ENCODE results near the gene LRRC17. TPM values are rescaled to one million over a fixed set of nuclear protein-coding genes. Genes with fewer than 3 reads are reported as not detected.
A peak's percentile ranks its signal among the peaks of the same experiment; 100 is the strongest.
"Not testable (repeated sequence)": the region's sequence is repeated elsewhere in the genome, so short reads cannot be mapped to it uniquely, and the experiment has no call there.

Gene LRRC17
- total RNA-seq, 1 experiment from 2014 or later = 0.47 TPM

- CTCF ChIA-PET; H3K36me3 ChIP-seq (ENCODE audit: control insufficient read depth in 1 of 2, insufficient read depth in 2 of 2, low read length in 2 of 2); intact Hi-C loops (cut with micrococcal nuclease): not testable (repeated sequence)
Observed at GRCh38 chr7:102977586-102977985, 64.8 kb downstream of the LRRC17 start.

GRCh38 chr7:102978284-102978683 lies 65.5 kb downstream of the LRRC17 start:
- Histone ChIP-seq H3K4me1 (ENCODE audit: control insufficient read depth in 1 of 2, insufficient read depth in 2 of 2, low read length in 2 of 2) (peaks cover 7 to 14% of the 10 kb centered on the region in 2 experiments), H3K9ac (ENCODE audit: low read length) (peak overlapping the region; percentile 43), H3K36me3 (ENCODE audit: control insufficient read depth in 1 of 2, insufficient read depth in 2 of 2, low read length in 2 of 2) (no peaks in the 10 kb centered on the region), H2AFZ (ENCODE audit: low read depth, low read length, poor library complexity, severe bottlenecking) (peak overlapping the region; percentile 93), H4K20me1 (ENCODE audit: insufficient read depth) (no peaks in the 10 kb centered on the region), H3K79me2 (ENCODE audit: insufficient read depth, low read length) (no peaks in the 10 kb centered on the region), H3K9me3 (ENCODE audit: control insufficient read depth in 1 of 2, insufficient read depth in 1 of 2, low read depth in 1 of 2, low read length in 2 of 2) (0 out of 4 replicates have a peak, but pooled peaks cover 4% of the 10 kb centered on the region in 2 experiments), H3K4me2 (ENCODE audit: low read length) (peak overlapping the region; percentile 53), H3K27ac (ENCODE audit: low read depth, low read length) (peak overlapping the region; percentile 57), H3K27me3 (ENCODE audit: insufficient read depth, low read length) (no peaks in the 10 kb centered on the region), H3K9me2 (ENCODE audit: insufficient read depth) (no peaks in the 10 kb centered on the region), H3K4me3 (replicated peaks in 1 of 2; ENCODE audit: low read depth in 1 of 2, low read length in 2 of 2) (peak overlapping the region in 1 of 2 experiments; percentile 8; a peak in 1 of 4 replicates)
- DNase-seq (ENCODE audit: low read depth, low spot score) (peak; percentile 67), ATAC-seq (peak; percentile 82)
- no TSS peak for BruUV-seq (replicated peaks)
- intact Hi-C loops (cut with micrococcal nuclease) = loop anchor here (1.0 kb wide), 1 partner anchor 13 kb away; no protein-coding TSS in a partner anchor
- ChIA-PET POLR2A (no interaction called here), RAD21 (ENCODE audit: low non-redundant PET in 1 of 2, low total read pairs in 2 of 2, uncharacterized antibody in 2 of 2, unreplicated experiment in 2 of 2) (no interaction called here), CTCF (no interaction called here)
- no peak for TF ChIP-seq EZH2phosphoT487 (IDR thresholded peaks at IDR 0.05; ENCODE audit: borderline replicate concordance)
- TF ChIP-seq CEBPB (IDR thresholded peaks at IDR 0.05; ENCODE audit: low read depth) = peak; percentile 94
- TF ChIP-seq TCF7L2 (IDR thresholded peaks at IDR 0.05; ENCODE audit: borderline replicate concordance, extremely low read depth, insufficient read depth, insufficient read length) = no peak
- TF ChIP-seq POLR2AphosphoS5 (IDR thresholded peaks at IDR 0.05; ENCODE audit: low read depth, low read length) = peak; percentile 68
- no peak for TF ChIP-seq RAD21 (IDR thresholded peaks at IDR 0.05; ENCODE audit: low read depth)
- peak; percentile 85 for TF ChIP-seq CBX3 (IDR thresholded peaks at IDR 0.05; ENCODE audit: low read depth)
- no peak for TF ChIP-seq EZH2 (IDR thresholded peaks at IDR 0.05)
- TF ChIP-seq REST (IDR thresholded peaks at IDR 0.05; ENCODE audit: low read depth) = no peak
- peak; percentile 41 for TF ChIP-seq ZFX (IDR thresholded peaks at IDR 0.05)
- TF ChIP-seq FOSL1 (IDR thresholded peaks at IDR 0.05; ENCODE audit: low read depth) = peak; percentile 69
- TF ChIP-seq SRF (IDR thresholded peaks at IDR 0.05; ENCODE audit: low read depth) = no peak
- TF ChIP-seq JUND (IDR thresholded peaks at IDR 0.05) = peak; percentile 61
- TF ChIP-seq SIN3A (IDR thresholded peaks at IDR 0.05; ENCODE audit: low read depth) = no peak
- TF ChIP-seq ZBTB33 (IDR thresholded peaks at IDR 0.05; ENCODE audit: extremely low read depth, insufficient replicate concordance, low read length) = no peak
- 0 out of 2 replicates have a peak, but pooled peaks have one; percentile 48 for TF ChIP-seq MAX (IDR thresholded peaks at IDR 0.05)

More at GRCh38 chr7:102977586-102977985, 64.8 kb downstream of the LRRC17 start:
- H3K27me3 ChIP-seq (ENCODE audit: insufficient read depth, low read length); H3K9ac ChIP-seq (ENCODE audit: low read length); DNase-seq (ENCODE audit: low read depth, low spot score); H4K20me1 ChIP-seq (ENCODE audit: insufficient read depth); H2AFZ ChIP-seq (ENCODE audit: low read depth, low read length, poor library complexity, severe bottlenecking); H3K79me2 ChIP-seq (ENCODE audit: insufficient read depth, low read length); ATAC-seq; H3K4me3 ChIP-seq (replicated peaks in 1 of 2; ENCODE audit: low read depth in 1 of 2, low read length in 2 of 2); H3K9me2 ChIP-seq (ENCODE audit: insufficient read depth); POLR2A ChIA-PET; H3K27ac ChIP-seq (ENCODE audit: low read depth, low read length); H3K9me3 ChIP-seq (ENCODE audit: control insufficient read depth in 1 of 2, insufficient read depth in 1 of 2, low read depth in 1 of 2, low read length in 2 of 2); RAD21 ChIA-PET (ENCODE audit: low non-redundant PET in 1 of 2, low total read pairs in 2 of 2, uncharacterized antibody in 2 of 2, unreplicated experiment in 2 of 2); BruUV-seq (replicated peaks); H3K4me2 ChIP-seq (ENCODE audit: low read length): not testable (repeated sequence)
- peaks cover 7 to 19% of the 10 kb centered on the region in 2 experiments for H3K4me1 ChIP-seq (ENCODE audit: control insufficient read depth in 1 of 2, insufficient read depth in 2 of 2, low read length in 2 of 2)

All from HCT116 (cell line).